HL-60 (cell line): ENCODE data around the gene WDR4.
A peak's percentile ranks its signal among the peaks of the same experiment; 100 is the strongest.
"Not testable (repeated sequence)": the region's sequence is repeated elsewhere in the genome, so short reads cannot be mapped to it uniquely, and the experiment has no call there.

ENCODE experiments used
- DNase-seq, 2 experiments: peaks; one replicate each; pipeline ENCODE4 v3.0.0-alpha.2; 2010 to 2020; ENCODE audit warnings: low read depth in 1 of 2, low spot score in 1 of 2
- H3K27ac ChIP-seq: fragments of 250-450 bp; sonication (Bioruptor Pico); replicated peaks from 2 replicates; pipeline ENCODE4 v1.5.1; 2020; ENCODE audit warnings: mild to moderate bottlenecking, moderate library complexity
- H3K27me3 ChIP-seq: fragments of 250-450 bp; sonication (Bioruptor Pico); 2 replicates; pipeline ENCODE4 v1.5.1; 2021; ENCODE audit warnings: mild to moderate bottlenecking, moderate library complexity; ENCODE audit not compliant: insufficient read depth, poor library complexity, severe bottlenecking
- H3K4me3 ChIP-seq: replicated peaks from 2 replicates; pipeline ENCODE4 v1.5.1; 2011; ENCODE audit warnings: mild to moderate bottlenecking, control low read depth, low read length; ENCODE audit not compliant: insufficient read depth
- CTCF ChIP-seq: IDR thresholded peaks from one replicate; pipeline ENCODE4 v1.5.1; 2011; ENCODE audit warnings: low read length, control low read depth, inconsistent platforms; ENCODE audit not compliant: insufficient read depth
- GABPA ChIP-seq: IDR thresholded peaks from 2 replicates; pipeline ENCODE4 v1.6.1; 2012; ENCODE audit warnings: low read depth
- POLR2AphosphoS5 ChIP-seq: IDR thresholded peaks from 2 replicates; pipeline ENCODE4 v1.6.1; 2012; ENCODE audit warnings: low read depth
- REST ChIP-seq: IDR thresholded peaks from 2 replicates; pipeline ENCODE4 v1.6.1; 2012; ENCODE audit warnings: low read depth; ENCODE audit not compliant: insufficient replicate concordance
- SPI1 ChIP-seq: IDR thresholded peaks from 2 replicates; pipeline ENCODE4 v1.6.1; 2012; ENCODE audit warnings: low read depth, mild to moderate bottlenecking, borderline replicate concordance

Gene WDR4

GRCh38 chr21:42833439-42833815, 45.9 kb downstream of the WDR4 start:
- DNase-seq = peak in 1 of 2 experiments; percentile 67
- Histone ChIP-seq H3K4me3 (no peak overlapping the region), H3K27ac (no peak overlapping the region), H3K27me3 (no peaks in the 10 kb centered on the region)
- TF ChIP-seq CTCF (peak; percentile 6), GABPA (no peak)

GRCh38 chr21:42832321-42832630, 47.1 kb downstream of the WDR4 start:
- not testable (repeated sequence) for H3K4me3 ChIP-seq, H3K27me3 ChIP-seq, H3K27ac ChIP-seq, DNase-seq

GRCh38 chr21:42830456-42831455, 48.6 kb downstream of the WDR4 start:
- TF ChIP-seq POLR2AphosphoS5 = no peak; the same call in 1 of the 2 replicates
- TF ChIP-seq CTCF = no peak
- no peak for TF ChIP-seq GABPA
- TF ChIP-seq REST = no peak
- no peak for TF ChIP-seq SPI1
- peaks cover 3% of the 10 kb centered on the region for H3K27me3 ChIP-seq

GRCh38 chr21:42829954-42830353, 49.4 kb downstream of the WDR4 start:
- peaks cover 4% of the 10 kb centered on the region for H3K27me3 ChIP-seq
- no peak overlapping the region for H3K27ac ChIP-seq
- H3K4me3 ChIP-seq = no peak overlapping the region
- no peak for TF ChIP-seq REST
- no peak for TF ChIP-seq POLR2AphosphoS5
- no peak for TF ChIP-seq SPI1
- TF ChIP-seq GABPA = no peak
- TF ChIP-seq CTCF = no peak
- DNase-seq = no peak

More at GRCh38 chr21:42830456-42831455, 48.6 kb downstream of the WDR4 start:
- Histone ChIP-seq H3K27ac (no peak overlapping the region), H3K4me3 (no peak overlapping the region)
- no peak for DNase-seq
